Panc1 (cell line): Measurements from ENCODE around the gene ADIPOR2. TPM values are rescaled to one million over a fixed set of nuclear protein-coding genes. Genes with fewer than 3 reads are reported as not detected.

Source experiments
- ATAC-seq: fragments of 200-7000 bp; cut with Tn5 transposase; 2 replicates; pipeline ENCODE4 v1.9.1; 2020; ENCODE audit warnings: mild to moderate bottlenecking, moderate library complexity
- BruUV-seq: library from RNA; stranded (reverse); fragments of 400-500 nt; replicated peaks from 2 replicates; lab custom pipeline; 2021; lab: Mats Ljungman, UMichigan
- CTCF ChIA-PET: fragments of 300-600 bp; sonication (Branson Sonifier 250); formaldehyde crosslinking; loops from one replicate; lab custom pipeline; 2022; ENCODE audit warnings: antibody characterized with exemption; lab: Charles Lee
- POLR2A ChIA-PET: fragments of 300-600 bp; sonication (Branson Sonifier 250); formaldehyde crosslinking; loops from one replicate; lab custom pipeline; 2022; ENCODE audit warnings: antibody characterized with exemption; lab: Charles Lee
- DNase-seq: peaks from one replicate; pipeline ENCODE4 v3.0.0-alpha.2; 2010; ENCODE audit warnings: low read depth, low spot score
- H3K27ac ChIP-seq: 2 replicates; pipeline ENCODE4 v1.5.1; 2011; ENCODE audit warnings: mild to moderate bottlenecking, low read length, inconsistent platforms
- H3K27me3 ChIP-seq: fragments of 200-500 bp; sonication (Bioruptor generic); 2 replicates; pipeline ENCODE4 v1.6.0; 2014; ENCODE audit warnings: low read length, inconsistent platforms; ENCODE audit not compliant: control insufficient read depth, insufficient read depth
- H3K36me3 ChIP-seq: fragments of 200-500 bp; sonication (Bioruptor generic); 2 replicates; pipeline ENCODE4 v1.5.1; 2014; ENCODE audit warnings: inconsistent platforms, mild to moderate bottlenecking, low read length, moderate library complexity; ENCODE audit not compliant: control insufficient read depth, insufficient read depth
- H3K4me1 ChIP-seq: 2 replicates; pipeline ENCODE4 v1.5.1; 2011; ENCODE audit warnings: inconsistent platforms, mild to moderate bottlenecking, low read length, moderate library complexity; ENCODE audit not compliant: control insufficient read depth, insufficient read depth
- H3K4me3 ChIP-seq, 2 experiments: 2 replicates each; pipeline ENCODE4 v1.5.1; 2011 to 2012; ENCODE audit warnings: low read depth in 2 of 2, low read length in 2 of 2, mild to moderate bottlenecking in 2 of 2, inconsistent platforms in 1 of 2, moderate library complexity in 1 of 2
- H3K9me3 ChIP-seq: fragments of 200-500 bp; sonication (Bioruptor generic); 2 replicates; pipeline ENCODE4 v1.5.1; 2014; ENCODE audit warnings: low read depth, mild to moderate bottlenecking, inconsistent platforms, low read length, moderate library complexity; ENCODE audit not compliant: control insufficient read depth, insufficient read depth
- POLR2AphosphoS5 ChIP-seq: IDR thresholded peaks from 2 replicates; pipeline ENCODE4 v1.6.1; 2012; ENCODE audit warnings: mild to moderate bottlenecking, low read depth, low read length, moderate library complexity
- SIN3A ChIP-seq: IDR thresholded peaks from 2 replicates; pipeline ENCODE4 v1.6.1; 2012; ENCODE audit warnings: low read depth, mild to moderate bottlenecking, low read length, moderate library complexity, borderline replicate concordance; ENCODE audit not compliant: insufficient read depth
- TCF7L2 ChIP-seq: IDR thresholded peaks from 2 replicates; pipeline ENCODE4 v1.6.1; 2011; ENCODE audit warnings: mild to moderate bottlenecking, low read depth, low read length, inconsistent platforms
- in situ Hi-C: cut with HindIII; loops from 2 replicates; pipeline ENCODE4 v1.10.0; 2016; ENCODE audit warnings: low sequenced_read_pairs, low pct_unique_long_range_greater_than_20kb
- intact Hi-C: fragments of 100-400 bp; cut with micrococcal nuclease; formaldehyde crosslinking; loops from one replicate; pipeline ENCODE4 v1.10.0; 2022; ENCODE audit not compliant: unreplicated experiment
- total RNA-seq: library from RNA; stranded (reverse); gene quantifications from one replicate; pipeline ENCODE4 v1.2.1, GENCODE V29; 2021; ENCODE audit not compliant: unreplicated experiment
- TF ChIP-seq, protein P1 (sequence below), 2 experiments: IDR thresholded peaks; 2 replicates each; pipeline ENCODE4 v1.6.1; 2011 to 2012; ENCODE audit warnings: low read depth in 2 of 2, control low read depth in 1 of 2, low read length in 1 of 2, mild to moderate bottlenecking in 1 of 2, moderate library complexity in 1 of 2; ENCODE audit not compliant: insufficient read depth in 1 of 2
- TF ChIP-seq, protein P2 (sequence below): fragments of 450-650 bp; IDR thresholded peaks from 2 replicates; pipeline ENCODE4 v1.5.1; 2017; ENCODE audit warnings: mild to moderate bottlenecking

Gene ADIPOR2
- total RNA-seq, 1 experiment from 2014 or later: 76.0 TPM

DNA sequence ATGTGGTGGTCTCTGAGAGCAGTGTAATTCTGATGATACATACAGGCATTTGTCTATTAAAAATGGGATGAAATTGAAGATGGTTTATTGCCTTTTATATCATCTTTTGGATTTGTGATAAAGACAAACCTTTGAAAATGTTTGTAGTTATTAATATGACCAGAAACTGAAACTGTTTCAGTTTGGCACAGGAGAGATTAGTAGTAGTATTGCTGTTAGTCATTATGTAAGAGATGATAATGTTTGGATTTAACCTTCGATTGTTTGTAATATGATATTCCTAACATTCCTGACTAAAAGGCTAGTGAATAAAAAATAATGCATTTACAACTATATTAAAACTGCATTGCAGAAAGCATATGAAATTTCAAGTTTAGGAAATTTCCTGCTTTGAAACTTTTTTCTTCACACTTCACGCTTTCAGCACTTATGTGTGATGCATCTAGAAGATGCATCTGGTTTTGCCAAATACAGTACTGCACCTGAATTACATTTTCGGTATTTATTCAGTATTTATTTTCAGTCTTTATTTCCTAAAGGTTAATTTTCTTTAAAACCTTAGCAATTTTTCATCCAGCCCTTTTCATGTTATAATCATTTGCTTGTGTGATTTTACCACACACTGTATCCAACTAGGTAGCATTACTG lies 25.5 kb downstream of the ADIPOR2 start:
- in situ Hi-C loops (no loop called here), intact Hi-C loops (no loop called here)
- Histone ChIP-seq H3K27ac (no peak overlapping the region), H3K4me3 (no peak overlapping the region), H3K36me3 (no peaks in the 10 kb centered on the region), H3K4me1 (no peaks in the 10 kb centered on the region), H3K27me3 (no peaks in the 10 kb centered on the region), H3K9me3 (no peaks in the 10 kb centered on the region)
- TF ChIP-seq, protein P1, sequence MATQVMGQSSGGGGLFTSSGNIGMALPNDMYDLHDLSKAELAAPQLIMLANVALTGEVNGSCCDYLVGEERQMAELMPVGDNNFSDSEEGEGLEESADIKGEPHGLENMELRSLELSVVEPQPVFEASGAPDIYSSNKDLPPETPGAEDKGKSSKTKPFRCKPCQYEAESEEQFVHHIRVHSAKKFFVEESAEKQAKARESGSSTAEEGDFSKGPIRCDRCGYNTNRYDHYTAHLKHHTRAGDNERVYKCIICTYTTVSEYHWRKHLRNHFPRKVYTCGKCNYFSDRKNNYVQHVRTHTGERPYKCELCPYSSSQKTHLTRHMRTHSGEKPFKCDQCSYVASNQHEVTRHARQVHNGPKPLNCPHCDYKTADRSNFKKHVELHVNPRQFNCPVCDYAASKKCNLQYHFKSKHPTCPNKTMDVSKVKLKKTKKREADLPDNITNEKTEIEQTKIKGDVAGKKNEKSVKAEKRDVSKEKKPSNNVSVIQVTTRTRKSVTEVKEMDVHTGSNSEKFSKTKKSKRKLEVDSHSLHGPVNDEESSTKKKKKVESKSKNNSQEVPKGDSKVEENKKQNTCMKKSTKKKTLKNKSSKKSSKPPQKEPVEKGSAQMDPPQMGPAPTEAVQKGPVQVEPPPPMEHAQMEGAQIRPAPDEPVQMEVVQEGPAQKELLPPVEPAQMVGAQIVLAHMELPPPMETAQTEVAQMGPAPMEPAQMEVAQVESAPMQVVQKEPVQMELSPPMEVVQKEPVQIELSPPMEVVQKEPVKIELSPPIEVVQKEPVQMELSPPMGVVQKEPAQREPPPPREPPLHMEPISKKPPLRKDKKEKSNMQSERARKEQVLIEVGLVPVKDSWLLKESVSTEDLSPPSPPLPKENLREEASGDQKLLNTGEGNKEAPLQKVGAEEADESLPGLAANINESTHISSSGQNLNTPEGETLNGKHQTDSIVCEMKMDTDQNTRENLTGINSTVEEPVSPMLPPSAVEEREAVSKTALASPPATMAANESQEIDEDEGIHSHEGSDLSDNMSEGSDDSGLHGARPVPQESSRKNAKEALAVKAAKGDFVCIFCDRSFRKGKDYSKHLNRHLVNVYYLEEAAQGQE (IDR thresholded peaks at IDR 0.05; ENCODE audit: insufficient read depth in 1 of 2, low read depth in 2 of 2, low read length in 1 of 2): no peak
- TF ChIP-seq SIN3A (no peak), TCF7L2 (no peak), POLR2AphosphoS5 (no peak)
- TF ChIP-seq, protein P2, sequence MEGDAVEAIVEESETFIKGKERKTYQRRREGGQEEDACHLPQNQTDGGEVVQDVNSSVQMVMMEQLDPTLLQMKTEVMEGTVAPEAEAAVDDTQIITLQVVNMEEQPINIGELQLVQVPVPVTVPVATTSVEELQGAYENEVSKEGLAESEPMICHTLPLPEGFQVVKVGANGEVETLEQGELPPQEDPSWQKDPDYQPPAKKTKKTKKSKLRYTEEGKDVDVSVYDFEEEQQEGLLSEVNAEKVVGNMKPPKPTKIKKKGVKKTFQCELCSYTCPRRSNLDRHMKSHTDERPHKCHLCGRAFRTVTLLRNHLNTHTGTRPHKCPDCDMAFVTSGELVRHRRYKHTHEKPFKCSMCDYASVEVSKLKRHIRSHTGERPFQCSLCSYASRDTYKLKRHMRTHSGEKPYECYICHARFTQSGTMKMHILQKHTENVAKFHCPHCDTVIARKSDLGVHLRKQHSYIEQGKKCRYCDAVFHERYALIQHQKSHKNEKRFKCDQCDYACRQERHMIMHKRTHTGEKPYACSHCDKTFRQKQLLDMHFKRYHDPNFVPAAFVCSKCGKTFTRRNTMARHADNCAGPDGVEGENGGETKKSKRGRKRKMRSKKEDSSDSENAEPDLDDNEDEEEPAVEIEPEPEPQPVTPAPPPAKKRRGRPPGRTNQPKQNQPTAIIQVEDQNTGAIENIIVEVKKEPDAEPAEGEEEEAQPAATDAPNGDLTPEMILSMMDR: no peak
- BruUV-seq: no TSS peak
- no peak for ATAC-seq
- ChIA-PET POLR2A (no interaction called here), CTCF (no interaction called here)
- no peak for DNase-seq

DNA sequence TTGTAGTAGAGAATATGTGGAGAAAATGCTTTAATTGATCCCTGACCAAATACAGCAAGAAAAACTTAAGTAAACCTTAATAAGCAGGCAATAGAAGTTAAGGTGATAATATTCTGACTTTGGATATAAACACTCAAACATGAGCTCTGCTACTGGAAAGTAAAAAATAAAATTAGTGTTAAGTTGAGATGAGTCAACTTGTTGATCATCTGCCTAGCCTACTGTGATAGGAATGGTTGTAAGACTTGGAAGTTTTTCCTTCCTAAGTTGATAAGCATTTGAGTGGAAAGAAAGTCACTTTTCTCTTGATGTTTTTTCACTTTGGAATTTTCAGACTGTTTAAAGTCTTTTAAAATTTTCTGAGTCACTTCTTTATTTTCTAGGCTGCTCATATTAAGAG lies 26.0 kb downstream of the ADIPOR2 start:
- H3K36me3 ChIP-seq: no peaks in the 10 kb centered on the region
- intact Hi-C loops: no loop called here
- TF ChIP-seq TCF7L2 (no peak), POLR2AphosphoS5 (no peak), SIN3A (no peak)
- TF ChIP-seq, protein P1 (IDR thresholded peaks at IDR 0.05; ENCODE audit: insufficient read depth in 1 of 2, low read depth in 2 of 2, low read length in 1 of 2): no peak
- TF ChIP-seq, protein P2: no peak
- in situ Hi-C loops: no loop called here
- POLR2A ChIA-PET: no interaction called here
- no peaks in the 10 kb centered on the region; the same call in 1 of the 2 replicates for H3K4me1 ChIP-seq
- no peak overlapping the region for H3K4me3 ChIP-seq
- no peaks in the 10 kb centered on the region for H3K9me3 ChIP-seq
- DNase-seq (no peak), ATAC-seq (no peak)
- no peak overlapping the region for H3K27ac ChIP-seq
- no TSS peak for BruUV-seq
- H3K27me3 ChIP-seq: no peaks in the 10 kb centered on the region
- CTCF ChIA-PET: no interaction called here
